Smooth muscle cell (in vitro differentiated cells): ENCODE results near the gene MYO1D. TPM values are rescaled to one million over a fixed set of nuclear protein-coding genes. Genes with fewer than 3 reads are reported as not detected.

Source experiments
- DNase-seq: peaks from one replicate; lab custom pipeline; 2025; ENCODE audit not compliant: unreplicated experiment; lab: John Stamatoyannopoulos, UW
- H2AFZ ChIP-seq: fragments of 200-600 bp; sonication (generic); 2 replicates; pipeline ENCODE4 v1.6.0; 2016; ENCODE audit warnings: antibody characterized with exemption, low read depth, mild to moderate bottlenecking
- H3F3A ChIP-seq: fragments of 200-600 bp; sonication (generic); 2 replicates; pipeline ENCODE4 v1.6.0; 2017; ENCODE audit warnings: antibody characterized with exemption, low read depth
- H3K27ac ChIP-seq: fragments of 200-600 bp; sonication (generic); 2 replicates; pipeline ENCODE4 v1.5.1; 2016; ENCODE audit warnings: low read depth, mild to moderate bottlenecking
- H3K27me3 ChIP-seq: fragments of 200-600 bp; sonication (generic); 2 replicates; pipeline ENCODE4 v1.6.1; 2016; ENCODE audit warnings: low read depth, mild to moderate bottlenecking
- H3K36me3 ChIP-seq: fragments of 200-600 bp; sonication (generic); 2 replicates; pipeline ENCODE4 v1.5.1; 2016; ENCODE audit warnings: low read depth
- H3K4me1 ChIP-seq: fragments of 200-600 bp; sonication (generic); 2 replicates; pipeline ENCODE4 v1.5.1; 2016; ENCODE audit warnings: low read depth
- H3K4me2 ChIP-seq: fragments of 200-600 bp; sonication (generic); 2 replicates; pipeline ENCODE4 v1.6.0; 2016; ENCODE audit warnings: mild to moderate bottlenecking
- H3K4me3 ChIP-seq: fragments of 200-600 bp; sonication (generic); 2 replicates; pipeline ENCODE4 v1.5.1; 2016; ENCODE audit warnings: mild to moderate bottlenecking
- H3K79me2 ChIP-seq: fragments of 200-600 bp; sonication (generic); 2 replicates; pipeline ENCODE4 v1.6.0; 2016; ENCODE audit warnings: low read depth, mild to moderate bottlenecking
- H3K9ac ChIP-seq: fragments of 200-600 bp; sonication (generic); 2 replicates; pipeline ENCODE4 v1.6.0; 2016; ENCODE audit warnings: low read depth
- H3K9me3 ChIP-seq: fragments of 200-600 bp; sonication (generic); replicated peaks from 2 replicates; pipeline ENCODE4 v1.5.1; 2016; ENCODE audit warnings: low read depth
- H4K20me1 ChIP-seq: fragments of 200-600 bp; sonication (generic); 2 replicates; pipeline ENCODE4 v1.6.0; 2016; ENCODE audit warnings: low read depth
- WGBS: methylation state at CpG from one replicate; pipeline ENCODE4 v1.1.7; 2016; ENCODE audit warnings: low lambda C conversion rate; 5-methylcytosine and 5-hydroxymethylcytosine counted together
- polyA plus RNA-seq: library from polyadenylated mRNA; unstranded; fragments of >200 nt; fragmentation: Nextera tagmentation; extraction: Ambion mirVana; gene quantifications from 2 replicates; pipeline ENCODE4 v1.2.1, GENCODE V29; 2016
- total RNA-seq: library from RNA; depleted of rRNA; stranded (reverse); fragments of >200 nt; gene quantifications from 2 replicates; pipeline ENCODE4 v1.2.3, GENCODE V29; 2014
- TF ChIP-seq, protein P1 (sequence below): fragments of 200-600 bp; sonication (generic); IDR thresholded peaks from 2 replicates; pipeline ENCODE4 v1.5.1; 2017; ENCODE audit warnings: borderline replicate concordance, mild to moderate bottlenecking, antibody characterized with exemption; ENCODE audit not compliant: insufficient read depth, poor library complexity, severe bottlenecking

The MYO1D gene
- total and polyA plus RNA-seq, 2 experiments from 2014 or later: 13.9 to 35.7 TPM

DNA sequence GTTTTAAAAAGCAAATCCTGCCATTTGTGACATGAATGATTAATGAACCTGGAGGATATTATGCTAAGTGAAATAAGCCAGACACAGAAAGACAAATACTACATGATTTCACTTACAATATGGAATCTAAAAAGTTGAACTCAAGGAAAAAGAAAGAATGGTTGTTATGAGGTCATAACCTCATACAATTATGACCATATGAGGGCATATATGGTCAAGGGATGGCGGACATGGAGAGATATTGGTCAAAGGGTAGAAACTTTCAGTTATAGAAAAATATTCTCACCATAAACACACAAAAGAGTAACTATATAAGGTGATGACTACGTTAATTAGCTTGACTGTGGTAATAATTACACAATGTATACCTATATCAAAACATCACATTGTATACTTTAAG, 56.5 kb downstream of the MYO1D start:
- 100% methylated on average over 2 of the region's 2 CpGs for WGBS
- Histone ChIP-seq H3F3A (no peaks in the 10 kb centered on the region), H2AFZ (no peak overlapping the region), H3K27me3 (no peaks in the 10 kb centered on the region), H3K9ac (no peak overlapping the region), H3K36me3 (no peaks in the 10 kb centered on the region), H3K9me3 (no peaks in the 10 kb centered on the region), H3K79me2 (no peaks in the 10 kb centered on the region), H3K4me2 (no peak overlapping the region), H4K20me1 (no peaks in the 10 kb centered on the region), H3K4me1 (no peaks in the 10 kb centered on the region), H3K4me3 (no peak overlapping the region), H3K27ac (no peak overlapping the region)
- no peak for DNase-seq
- TF ChIP-seq, protein P1, sequence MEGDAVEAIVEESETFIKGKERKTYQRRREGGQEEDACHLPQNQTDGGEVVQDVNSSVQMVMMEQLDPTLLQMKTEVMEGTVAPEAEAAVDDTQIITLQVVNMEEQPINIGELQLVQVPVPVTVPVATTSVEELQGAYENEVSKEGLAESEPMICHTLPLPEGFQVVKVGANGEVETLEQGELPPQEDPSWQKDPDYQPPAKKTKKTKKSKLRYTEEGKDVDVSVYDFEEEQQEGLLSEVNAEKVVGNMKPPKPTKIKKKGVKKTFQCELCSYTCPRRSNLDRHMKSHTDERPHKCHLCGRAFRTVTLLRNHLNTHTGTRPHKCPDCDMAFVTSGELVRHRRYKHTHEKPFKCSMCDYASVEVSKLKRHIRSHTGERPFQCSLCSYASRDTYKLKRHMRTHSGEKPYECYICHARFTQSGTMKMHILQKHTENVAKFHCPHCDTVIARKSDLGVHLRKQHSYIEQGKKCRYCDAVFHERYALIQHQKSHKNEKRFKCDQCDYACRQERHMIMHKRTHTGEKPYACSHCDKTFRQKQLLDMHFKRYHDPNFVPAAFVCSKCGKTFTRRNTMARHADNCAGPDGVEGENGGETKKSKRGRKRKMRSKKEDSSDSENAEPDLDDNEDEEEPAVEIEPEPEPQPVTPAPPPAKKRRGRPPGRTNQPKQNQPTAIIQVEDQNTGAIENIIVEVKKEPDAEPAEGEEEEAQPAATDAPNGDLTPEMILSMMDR: no peak

DNA sequence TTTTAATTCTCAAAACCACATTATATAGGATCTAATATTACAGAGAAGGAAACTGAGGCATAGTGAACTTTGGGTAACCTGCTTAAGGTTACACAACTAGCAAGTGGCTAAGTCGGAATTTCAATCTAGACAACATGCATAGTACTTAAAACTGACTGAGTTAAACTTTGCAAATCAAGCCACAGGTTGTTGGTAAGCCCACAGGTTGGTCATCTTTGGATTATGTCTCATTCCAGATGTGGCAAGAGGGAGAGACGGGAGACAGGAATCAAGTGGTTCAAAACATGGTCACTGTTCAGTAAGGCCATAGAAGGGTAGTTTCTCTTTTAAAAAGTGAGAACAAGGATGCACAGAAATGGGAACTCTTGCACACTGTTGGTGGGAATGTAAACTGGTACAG, 57.1 kb downstream of the MYO1D start:
- Histone ChIP-seq H3K27ac (no peak overlapping the region), H3K4me2 (no peak overlapping the region), H3K79me2 (no peaks in the 10 kb centered on the region), H3K36me3 (no peaks in the 10 kb centered on the region), H3K9ac (no peak overlapping the region), H3F3A (no peaks in the 10 kb centered on the region), H2AFZ (no peak overlapping the region), H3K27me3 (no peaks in the 10 kb centered on the region), H4K20me1 (no peaks in the 10 kb centered on the region), H3K9me3 (no peaks in the 10 kb centered on the region), H3K4me1 (no peaks in the 10 kb centered on the region), H3K4me3 (no peak overlapping the region)
- 94% methylated on average over 2 of the region's 2 CpGs for WGBS
- DNase-seq: no peak
- TF ChIP-seq, protein P1: no peak

DNA sequence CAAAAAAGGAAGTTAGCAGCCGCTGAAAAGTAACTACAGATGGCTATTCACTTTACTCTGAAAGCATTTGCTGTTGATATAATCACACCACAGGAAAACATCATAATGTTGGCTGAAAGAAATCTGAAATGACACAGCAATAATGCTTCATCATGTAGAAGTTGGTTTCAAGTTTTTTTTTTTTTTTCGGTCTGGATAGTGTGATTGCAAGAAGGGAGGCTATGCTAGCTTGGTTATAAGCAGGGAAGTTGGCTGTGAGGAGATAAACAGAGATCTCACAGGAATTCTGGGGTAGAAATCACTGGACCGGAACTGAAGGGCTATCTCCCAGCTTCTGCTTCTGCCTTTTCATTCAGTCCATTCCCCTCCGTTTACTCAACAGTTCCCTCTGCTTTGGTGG, 57.9 kb downstream of the MYO1D start:
- no peaks in the 10 kb centered on the region for H3K4me1 ChIP-seq
- no peak overlapping the region for H3K9ac ChIP-seq
- no peak overlapping the region for H3K4me3 ChIP-seq
- WGBS: 60% methylated on average over 4 of the region's 4 CpGs
- no peak overlapping the region for H2AFZ ChIP-seq
- no peaks in the 10 kb centered on the region for H3K27me3 ChIP-seq
- no peaks in the 10 kb centered on the region for H3K79me2 ChIP-seq
- TF ChIP-seq, protein P1: no peak
- H3K27ac ChIP-seq: peak overlapping the region; percentile 42
- no peaks in the 10 kb centered on the region for H4K20me1 ChIP-seq
- H3K9me3 ChIP-seq: no peaks in the 10 kb centered on the region
- no peak overlapping the region for H3K4me2 ChIP-seq
- H3F3A ChIP-seq: no peaks in the 10 kb centered on the region
- no peak for DNase-seq
- no peaks in the 10 kb centered on the region for H3K36me3 ChIP-seq

DNA sequence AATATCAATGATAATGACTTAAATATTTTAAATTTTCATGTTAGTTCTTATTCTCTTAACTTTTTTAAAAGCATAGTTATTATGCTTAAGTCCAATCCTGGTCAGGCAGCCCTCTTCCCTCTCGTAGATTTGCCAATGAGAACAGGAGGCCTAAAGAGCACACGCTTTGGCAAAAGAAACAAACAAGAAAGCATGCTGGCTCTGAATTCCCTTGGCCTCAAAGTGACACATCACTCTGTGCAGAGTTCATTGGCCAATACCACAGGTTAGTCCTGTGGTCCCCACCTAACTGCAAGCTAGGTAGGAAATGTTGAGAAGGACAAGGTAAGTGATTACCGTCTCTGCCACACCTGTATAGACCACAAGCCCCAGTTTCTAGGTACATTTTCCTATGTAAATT, 61.5 kb downstream of the MYO1D start:
- Histone ChIP-seq H3K4me2 (no peak overlapping the region), H4K20me1 (no peaks in the 10 kb centered on the region), H2AFZ (no peak overlapping the region), H3F3A (no peaks in the 10 kb centered on the region), H3K79me2 (no peaks in the 10 kb centered on the region), H3K4me3 (no peak overlapping the region), H3K9me3 (no peaks in the 10 kb centered on the region), H3K9ac (no peak overlapping the region), H3K27ac (peak overlapping the region; percentile 56), H3K36me3 (no peaks in the 10 kb centered on the region), H3K4me1 (peaks cover 6% of the 10 kb centered on the region), H3K27me3 (no peaks in the 10 kb centered on the region)
- DNase-seq: no peak
- 93% methylated on average over 3 of the region's 3 CpGs for WGBS
- TF ChIP-seq, protein P1: no peak
